Kasumi-1 (cell line): Measurements from ENCODE around the gene EML1.
"Not testable (repeated sequence)": the region's sequence is repeated elsewhere in the genome, so short reads cannot be mapped to it uniquely, and the experiment has no call there.

Experiments
- DNase-seq, 2 experiments: peaks; one replicate each; lab custom pipeline; 2025; lab: John Stamatoyannopoulos, UW

The EML1 gene

GRCh38 chr14:99755629-99756603 is 37.3 kb upstream of the EML1 start:
- DNase-seq, result no peak

- no peak for DNase-seq
These were observed 36.4 kb upstream of the EML1 start for GRCh38 chr14:99756796-99757195.

- DNase-seq, result no peak
These were observed 35.7 kb upstream of the EML1 start for GRCh38 chr14:99757331-99758070.

GRCh38 chr14:99758121-99758821 is 34.9 kb upstream of the EML1 start:
- no peak for DNase-seq

DNA sequence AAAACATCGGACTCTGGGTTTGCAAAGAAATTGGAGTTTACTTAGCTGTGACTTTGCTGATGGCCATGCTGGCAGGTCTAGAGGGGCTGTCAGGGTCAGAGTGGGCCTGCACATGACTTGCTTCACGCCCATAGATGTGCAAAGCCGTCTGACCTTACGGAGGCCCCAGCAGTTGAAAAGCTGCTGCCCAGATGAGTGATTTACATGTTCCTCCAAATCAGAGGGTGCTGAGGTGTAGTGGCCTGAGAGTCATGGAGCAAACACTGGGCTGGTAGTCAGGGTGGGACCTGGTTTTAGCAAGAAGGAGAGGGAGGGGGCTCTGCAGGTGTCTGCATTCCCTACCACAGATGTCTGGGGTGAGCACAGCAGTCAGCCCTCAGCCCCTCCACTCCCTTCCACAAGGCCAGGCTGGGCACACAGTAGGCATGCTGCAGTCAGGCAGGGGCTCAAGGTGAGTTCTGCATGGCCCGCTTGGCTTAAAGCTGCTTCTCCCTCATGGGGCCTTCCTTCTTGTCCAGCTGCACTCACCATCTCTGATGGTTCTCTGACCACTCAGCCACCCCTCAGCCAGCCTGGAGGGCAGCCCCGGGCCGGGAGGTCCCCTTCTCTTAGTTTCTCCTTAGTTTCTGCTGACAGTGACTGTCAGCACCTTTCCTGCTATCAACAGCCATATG is 34.2 kb upstream of the EML1 start:
- no peak for DNase-seq

GRCh38 chr14:99759546-99759925 is 33.7 kb upstream of the EML1 start:
- no peak for DNase-seq

DNA sequence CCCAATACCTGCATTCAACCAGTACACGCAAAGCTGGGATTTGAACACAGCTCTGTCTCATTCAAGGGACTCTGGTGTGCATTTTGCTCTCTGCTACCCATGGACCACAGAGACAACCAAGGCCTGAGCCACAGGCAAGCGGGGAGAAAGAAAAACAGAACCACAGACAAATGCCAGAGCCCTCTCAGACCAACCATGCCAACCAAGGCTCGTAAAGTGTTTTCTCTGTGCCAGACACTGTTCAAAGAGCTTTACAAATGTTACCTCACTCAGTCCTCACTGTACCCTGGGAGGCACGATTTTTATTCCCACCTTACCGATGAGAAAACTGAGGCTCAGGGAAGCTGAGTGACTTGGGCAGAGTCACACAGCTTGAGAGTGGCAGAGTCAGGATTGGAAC is 32.4 kb upstream of the EML1 start:
- DNase-seq, result no peak

DNA sequence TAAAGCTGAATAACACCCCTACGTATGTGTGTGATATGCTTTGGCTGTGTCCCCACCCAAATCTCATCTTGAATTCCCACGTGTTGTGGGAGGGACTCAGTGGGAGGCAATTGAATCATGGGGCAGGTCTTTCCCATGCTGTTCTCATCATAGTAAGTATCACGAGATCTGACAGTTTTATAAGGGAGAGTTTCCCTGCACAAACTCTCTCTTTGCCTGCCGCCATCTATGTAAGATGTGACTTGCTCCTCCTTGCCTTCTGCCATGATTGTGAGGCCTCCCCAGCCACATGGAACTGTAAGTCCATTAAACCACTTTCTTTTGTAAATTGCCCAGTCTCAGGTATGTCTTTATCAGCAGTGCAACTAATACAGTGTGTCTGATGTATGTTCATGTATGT is 30.3 kb upstream of the EML1 start:
- DNase-seq, result not testable (repeated sequence)

- no peak for DNase-seq
These were observed 29.5 kb upstream of the EML1 start for GRCh38 chr14:99763527-99764221.

DNA sequence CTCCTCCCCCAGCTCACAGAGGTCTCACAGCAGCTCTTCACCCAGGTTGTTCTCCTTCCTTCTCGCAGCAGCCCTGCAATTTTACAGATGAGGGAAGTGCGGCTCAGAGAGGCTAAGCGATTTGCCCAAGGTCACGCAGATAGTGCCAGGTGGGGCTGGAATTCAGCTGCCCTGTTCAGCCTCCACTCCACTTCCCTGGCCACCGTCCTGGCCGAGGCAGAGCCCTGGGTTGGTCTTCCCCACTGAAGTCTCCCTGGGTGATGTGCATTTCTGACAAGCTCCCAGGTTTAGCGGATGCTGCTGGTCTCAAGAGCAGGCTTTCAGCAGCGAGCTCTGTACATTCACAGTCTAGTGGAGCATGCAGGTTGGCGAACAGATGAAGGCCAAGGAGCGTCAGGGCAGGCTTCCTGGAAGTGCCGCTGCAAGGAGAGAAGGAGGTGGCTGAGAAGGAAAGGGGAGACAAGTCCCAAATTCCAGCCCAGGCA is 28.9 kb upstream of the EML1 start:
- DNase-seq, result no peak

DNA sequence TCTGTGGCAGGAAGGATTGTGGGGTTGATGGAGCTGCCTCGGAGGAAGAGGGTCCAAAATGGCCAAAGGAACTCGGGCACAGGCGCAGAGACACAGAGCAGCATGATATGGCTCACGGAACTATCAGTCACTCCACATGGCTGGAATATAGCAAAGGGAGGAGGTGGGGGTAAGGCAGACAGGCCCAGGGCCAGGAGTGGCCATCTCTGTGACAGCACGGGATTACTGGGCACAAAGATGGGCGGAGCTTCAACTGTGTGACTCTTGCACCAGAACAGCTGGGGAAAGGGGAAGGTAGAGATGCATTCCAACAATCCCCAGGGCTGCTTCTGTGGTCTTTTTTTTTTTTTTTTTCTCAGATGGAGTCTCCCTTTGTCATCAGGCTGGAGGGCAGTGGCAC is 24.8 kb upstream of the EML1 start:
- DNase-seq, result no peak

- DNase-seq, result no peak
These were observed 24.1 kb upstream of the EML1 start for GRCh38 chr14:99769123-99769522.

DNA sequence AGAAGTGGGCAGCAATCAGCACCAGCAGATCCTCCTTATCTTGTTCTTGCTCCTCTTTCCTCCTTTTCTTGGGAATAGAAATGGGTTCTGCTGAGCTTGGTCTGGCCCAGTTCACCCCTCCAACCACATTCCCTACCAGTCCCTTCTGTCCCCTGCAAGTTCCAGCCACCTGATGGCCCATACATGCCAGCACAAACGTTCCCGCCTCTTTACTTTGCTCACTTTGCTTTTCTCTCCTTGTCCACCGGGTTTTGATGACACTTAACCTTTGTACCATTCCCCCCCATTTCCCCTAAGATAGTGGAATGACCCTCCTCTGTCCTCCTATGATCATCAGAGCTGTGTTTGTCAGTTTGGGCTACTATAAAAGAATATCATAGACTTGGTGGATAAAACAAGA is 23.4 kb upstream of the EML1 start:
- DNase-seq, result no peak

- no peak for DNase-seq
These were observed 20.6 kb upstream of the EML1 start for GRCh38 chr14:99772371-99773283.

- no peak for DNase-seq
These were observed 19.4 kb upstream of the EML1 start for GRCh38 chr14:99773521-99774497.

- DNase-seq, result no peak
These were observed 18.5 kb upstream of the EML1 start for GRCh38 chr14:99774556-99775307.

DNA sequence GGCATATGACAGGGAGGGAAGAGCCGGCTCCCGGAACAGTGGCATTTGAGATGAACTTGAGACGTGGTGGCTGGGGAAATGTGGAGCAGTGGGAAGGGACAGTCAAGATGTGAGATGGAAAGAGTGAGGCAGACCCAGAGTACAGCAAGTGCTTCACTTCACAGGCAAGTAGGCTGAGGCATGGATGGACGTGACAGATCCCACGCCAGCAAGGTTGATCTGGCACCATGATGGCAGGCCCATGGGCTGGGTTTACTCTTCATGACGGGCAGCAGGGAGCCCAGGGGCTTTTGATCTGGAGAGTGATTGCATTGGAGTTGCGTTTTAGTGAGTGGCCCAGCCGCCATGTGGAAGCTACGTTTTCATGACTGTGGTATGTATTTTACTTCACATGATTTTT is 17.9 kb upstream of the EML1 start:
- DNase-seq, result no peak

GRCh38 chr14:99777951-99778350 is 15.3 kb upstream of the EML1 start:
- no peak for DNase-seq
